SKM-1 treated with dmso at 0.1 percent for 144 hours (cell line): ENCODE measurements around the gene METTL9.
"Not testable (repeated sequence)": the region's sequence is repeated elsewhere in the genome, so short reads cannot be mapped to it uniquely, and the experiment has no call there.

Experiments
- DNase-seq: peaks from one replicate; lab custom pipeline; 2025; ENCODE audit not compliant: unreplicated experiment; lab: John Stamatoyannopoulos, UW

The METTL9 gene

GRCh38 chr16:21634216-21634615 lies 34.8 kb downstream of the METTL9 start:
- no peak for DNase-seq

- not testable (repeated sequence) for DNase-seq
These were observed 36.3 kb downstream of the METTL9 start for GRCh38 chr16:21635694-21636093.

DNA sequence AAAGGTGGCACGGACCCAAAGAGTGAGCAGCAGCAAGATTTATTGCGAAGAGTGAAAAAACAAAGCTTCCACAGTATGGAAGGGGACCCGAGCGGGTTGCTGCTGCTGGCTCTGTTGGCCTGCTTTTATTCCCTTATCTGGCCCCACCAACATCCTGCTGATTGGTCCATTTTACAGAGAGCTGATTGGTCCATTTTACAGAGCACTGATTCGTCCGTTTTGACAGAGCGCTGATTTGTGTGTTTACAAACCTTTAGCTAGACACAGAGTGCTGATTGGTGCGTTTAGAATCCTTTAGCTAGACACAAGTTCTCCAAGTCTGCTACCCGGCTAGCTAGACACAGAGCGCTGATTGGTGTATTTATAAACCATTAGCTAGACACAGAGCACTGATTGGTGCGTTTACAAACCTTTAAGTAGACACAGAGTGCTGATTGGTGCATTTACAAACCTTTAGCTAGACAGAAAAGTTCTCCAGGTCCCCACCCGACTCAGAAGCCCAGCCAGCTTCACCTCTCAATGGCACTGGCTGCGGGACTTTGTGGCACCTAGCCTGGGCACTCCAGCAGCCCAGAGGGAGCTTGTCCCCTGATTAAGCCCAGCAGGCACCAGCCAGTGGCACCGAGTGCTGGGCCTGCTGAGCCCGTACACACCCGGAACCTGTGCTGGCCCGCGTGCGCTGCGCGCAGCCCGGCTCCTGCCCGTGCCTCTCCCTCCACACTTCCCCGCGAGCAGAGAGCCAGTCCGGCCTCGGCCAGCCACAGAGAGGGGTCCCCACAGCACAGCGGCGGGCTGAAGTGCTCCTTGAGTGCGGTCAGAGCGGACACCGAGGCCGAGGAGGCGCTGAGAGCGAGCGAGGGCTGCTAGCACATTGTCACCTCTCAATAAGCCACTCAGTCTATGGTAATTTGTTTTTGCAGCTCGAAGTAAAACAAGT lies 37.9 kb downstream of the METTL9 start:
- DNase-seq: no peak

DNA sequence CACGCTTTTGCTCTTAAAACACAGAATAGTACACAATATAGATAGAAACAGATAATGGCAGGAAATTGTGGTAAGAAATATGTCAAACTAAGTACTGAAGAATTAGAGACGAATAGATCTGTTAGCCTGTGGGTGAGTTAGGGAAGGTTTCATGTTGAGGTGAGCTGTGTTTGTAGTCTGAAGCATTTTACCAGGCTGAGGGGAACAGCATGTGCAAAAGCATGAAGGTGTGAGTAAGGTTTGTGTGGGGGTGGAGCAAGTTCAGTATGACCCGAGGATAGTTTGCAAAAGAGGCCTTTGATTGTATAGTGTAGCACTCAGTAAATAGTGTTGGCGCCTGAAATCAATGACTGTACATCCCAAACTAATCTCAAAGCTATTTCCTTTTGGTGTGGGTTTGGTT lies 39.2 kb downstream of the METTL9 start:
- no peak for DNase-seq

GRCh38 chr16:21639493-21639892 lies 40.1 kb downstream of the METTL9 start:
- DNase-seq: no peak

GRCh38 chr16:21641916-21642315 lies 42.5 kb downstream of the METTL9 start:
- no peak for DNase-seq

- no peak for DNase-seq
These were observed 43.5 kb downstream of the METTL9 start for GRCh38 chr16:21642861-21643260.

GRCh38 chr16:21643785-21644184 lies 44.4 kb downstream of the METTL9 start:
- DNase-seq: no peak

- DNase-seq: no peak
These were observed 45.3 kb downstream of the METTL9 start for GRCh38 chr16:21644674-21645073.

- DNase-seq: no peak
These were observed 45.9 kb downstream of the METTL9 start for GRCh38 chr16:21645261-21645721.

- no peak for DNase-seq
These were observed 46.7 kb downstream of the METTL9 start for GRCh38 chr16:21646091-21646490.

- no peak for DNase-seq
These were observed 47.6 kb downstream of the METTL9 start for GRCh38 chr16:21646721-21647561.

GRCh38 chr16:21647562-21648164 lies 48.3 kb downstream of the METTL9 start:
- no peak for DNase-seq

GRCh38 chr16:21649826-21650406 lies 50.5 kb downstream of the METTL9 start:
- not testable (repeated sequence) for DNase-seq

DNA sequence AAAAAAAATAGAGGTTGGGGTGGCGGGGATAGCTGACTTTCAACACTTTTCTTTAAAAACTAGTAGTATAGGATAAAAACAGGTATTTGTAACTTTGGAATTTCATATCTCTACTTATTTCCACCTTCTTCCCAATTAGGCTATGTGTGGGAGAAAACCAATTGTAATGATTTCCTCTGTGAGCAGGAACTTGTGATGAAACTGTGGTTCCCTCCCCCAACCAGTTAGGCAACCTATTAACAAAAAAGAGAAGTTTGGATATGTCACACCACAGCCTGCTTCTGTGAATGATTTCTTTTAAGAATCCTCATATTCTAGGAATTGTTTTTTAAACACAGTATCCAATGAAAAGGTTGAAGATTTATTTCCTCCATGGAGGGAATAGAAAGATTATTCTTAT lies 51.1 kb downstream of the METTL9 start:
- peak; percentile 45 for DNase-seq

GRCh38 chr16:21651515-21651914 lies 52.1 kb downstream of the METTL9 start:
- no peak for DNase-seq

DNA sequence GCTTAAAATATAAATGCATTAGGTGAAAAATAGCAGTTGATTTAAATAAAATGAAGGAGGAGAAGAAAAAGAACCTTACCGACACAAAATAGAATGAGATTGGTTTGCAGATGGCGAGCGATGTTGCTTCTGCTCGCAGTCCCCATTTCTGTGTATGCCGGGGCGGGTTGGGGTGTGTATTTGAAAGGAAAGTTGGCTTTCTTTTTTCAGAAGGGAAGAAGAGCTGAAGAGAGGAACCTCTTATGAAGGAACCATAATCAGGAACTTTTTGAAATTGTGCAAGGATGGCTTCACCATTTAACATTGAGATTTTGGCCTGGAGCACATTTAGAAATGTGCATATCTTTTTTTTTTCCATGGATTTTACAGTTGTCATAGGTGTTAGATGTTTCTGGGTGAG lies 53.1 kb downstream of the METTL9 start, which contains the start of gene IGSF6:
Gene IGSF6 (minus strand): TSS at position 156 of the 400 bp plus-strand sequence. CDS start 10 bp downstream, at position 146.
- DNase-seq: no peak

DNA sequence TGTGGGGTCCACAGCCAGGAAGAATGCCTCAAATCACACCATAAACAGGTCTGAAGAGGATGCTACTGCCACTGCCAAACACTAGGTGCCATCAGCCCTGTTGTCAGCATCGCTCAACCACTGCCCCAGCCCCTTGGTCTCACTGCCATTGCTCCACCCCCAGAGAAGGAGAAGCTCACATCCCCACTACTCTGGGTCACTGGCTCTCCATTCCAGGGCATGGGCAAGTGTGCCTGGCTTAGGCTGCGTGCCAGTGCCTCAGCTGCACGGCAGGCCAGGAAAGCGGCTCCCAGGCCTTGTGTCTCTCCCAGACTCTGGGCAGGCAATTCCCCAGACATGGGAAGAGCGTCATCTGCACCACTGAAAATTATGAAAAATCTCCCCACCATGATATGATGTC lies 54.2 kb downstream of the METTL9 start:
- no peak for DNase-seq

DNA sequence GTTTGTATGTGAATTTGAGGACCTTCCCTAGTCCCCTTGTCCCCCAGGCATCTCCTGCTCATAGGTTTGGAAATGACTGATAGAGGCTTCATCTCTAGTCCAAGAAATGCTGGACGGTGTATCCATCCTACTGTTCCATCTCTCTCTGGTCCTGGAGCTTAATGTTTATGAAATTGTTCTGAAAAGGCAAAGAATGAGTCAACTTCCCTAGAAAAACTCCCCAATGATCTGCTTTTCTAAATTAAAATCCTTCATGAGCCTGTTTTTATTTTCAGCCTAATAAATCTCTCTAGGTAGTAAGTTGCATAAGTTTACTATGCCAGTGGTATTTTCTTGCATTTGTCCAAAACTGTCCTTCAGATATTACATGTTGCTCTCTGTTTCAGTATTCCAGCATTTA lies 55.1 kb downstream of the METTL9 start:
- DNase-seq: no peak

DNA sequence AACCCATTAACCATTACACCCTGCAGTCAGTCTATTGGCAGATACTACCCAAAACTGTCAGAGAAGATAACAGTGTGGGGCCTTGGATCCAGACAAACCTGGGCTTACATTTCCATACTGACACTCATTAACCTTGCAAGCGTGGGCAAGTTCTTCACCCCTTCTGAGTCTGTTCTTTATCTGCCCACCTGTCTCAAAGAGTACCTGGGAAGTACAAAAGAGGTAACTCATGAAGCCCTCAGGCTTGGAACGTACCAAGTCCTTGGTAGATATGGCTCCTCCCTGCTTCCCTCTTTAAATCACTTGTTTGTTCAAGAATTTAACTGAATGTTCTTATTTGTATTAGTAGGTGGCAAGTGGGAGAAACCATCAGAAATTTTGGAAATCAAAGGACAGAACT lies 55.5 kb downstream of the METTL9 start:
- no peak for DNase-seq
